ENCODE results near the gene CIAO3.
"Not testable (repeated sequence)": the region's sequence is repeated elsewhere in the genome, so short reads cannot be mapped to it uniquely, and the experiment has no call there.

The CIAO3 gene

DNA sequence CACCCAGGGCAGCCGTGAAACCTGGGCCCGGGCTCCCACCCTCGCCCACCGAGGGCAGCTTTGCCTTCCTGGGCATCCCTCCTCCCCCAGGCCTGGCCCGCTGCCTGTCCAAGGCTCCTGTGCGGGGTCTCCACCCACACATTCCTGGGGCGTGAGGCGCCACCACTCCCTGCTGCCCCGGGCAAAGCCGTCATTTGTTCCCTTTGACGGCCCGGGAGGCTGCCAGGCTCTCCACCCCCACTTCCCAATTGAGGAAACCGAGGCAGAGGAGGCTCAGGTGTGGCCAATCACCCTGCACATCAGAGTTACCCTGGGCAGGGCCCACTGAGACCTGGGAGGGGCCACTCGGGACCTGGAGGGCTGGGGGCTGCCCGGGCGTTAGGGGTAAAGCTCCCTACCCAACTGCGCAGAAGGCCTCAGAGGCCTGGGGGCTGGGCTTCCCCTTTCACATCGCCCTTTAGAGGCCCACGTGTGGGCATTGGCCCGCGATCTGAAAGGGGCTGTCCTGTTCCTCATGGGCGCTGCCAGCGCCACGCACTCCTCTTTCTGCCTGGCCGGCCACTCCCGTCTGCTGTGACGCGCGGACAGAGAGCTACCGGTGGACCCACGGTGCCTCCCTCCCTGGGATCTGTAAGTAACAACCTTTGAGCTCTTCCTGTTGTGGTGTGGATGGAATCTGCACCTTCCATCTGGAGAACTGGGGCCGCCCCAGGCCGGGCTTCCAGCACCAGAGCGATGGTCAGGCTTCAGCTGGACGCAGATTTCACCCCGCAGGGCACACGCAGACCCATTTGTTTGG, 19.9 kb upstream of the CIAO3 start, which contains the start of gene MSLN:
MSLN (plus strand) TSS at position 190 of the 799 bp plus-strand sequence. CDS start 1,947 bp downstream, outside the sequence.
- Histone ChIP-seq H2AFZ (ENCODE audit: low read depth, low read length) (no peak within 1 kb of the TSS), H3K4me1 (ENCODE audit: insufficient read depth, low read length) (peaks cover 3% of the 10 kb centered on the region), H3K27me3 (ENCODE audit: insufficient read depth, low read length) (no peaks in the 10 kb centered on the region), H3K36me3 (ENCODE audit: insufficient read depth, low read length) (no peaks in the 10 kb centered on the region), H3K9me3 (ENCODE audit: low read length) (peaks cover 2% of the 10 kb centered on the region), H3K4me3 (ENCODE audit: low read length) (no peak within 1 kb of the TSS)

DNA sequence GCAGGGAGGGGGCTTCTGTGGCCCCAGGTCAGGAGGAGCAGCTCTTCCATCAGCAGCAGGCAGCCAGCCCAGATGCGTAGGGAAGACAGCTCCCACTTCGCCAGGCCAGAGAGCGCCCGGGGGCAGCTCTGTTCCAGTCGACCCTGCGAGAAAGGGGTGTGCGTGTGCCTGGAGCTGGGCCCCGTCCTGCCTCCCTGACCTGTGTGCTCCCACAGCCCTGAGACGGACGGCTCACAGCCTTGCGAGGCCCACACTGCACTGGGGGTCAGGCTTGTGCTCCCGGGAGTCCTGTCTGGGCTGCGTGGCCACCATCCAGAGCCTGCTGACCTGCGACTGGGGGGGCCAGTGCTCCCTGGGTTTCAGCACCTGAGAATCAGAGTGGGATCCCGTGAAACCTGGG, 19.3 kb upstream of the CIAO3 start:
- Histone ChIP-seq H3K4me3 (ENCODE audit: low read length) (no peak overlapping the region), H3K36me3 (ENCODE audit: insufficient read depth, low read length) (no peaks in the 10 kb centered on the region), H2AFZ (ENCODE audit: low read depth, low read length) (no peak overlapping the region), H3K9me3 (ENCODE audit: low read length) (peaks cover 2% of the 10 kb centered on the region), H3K27me3 (ENCODE audit: insufficient read depth, low read length) (no peaks in the 10 kb centered on the region), H3K4me1 (ENCODE audit: insufficient read depth, low read length) (peaks cover 3% of the 10 kb centered on the region)

DNA sequence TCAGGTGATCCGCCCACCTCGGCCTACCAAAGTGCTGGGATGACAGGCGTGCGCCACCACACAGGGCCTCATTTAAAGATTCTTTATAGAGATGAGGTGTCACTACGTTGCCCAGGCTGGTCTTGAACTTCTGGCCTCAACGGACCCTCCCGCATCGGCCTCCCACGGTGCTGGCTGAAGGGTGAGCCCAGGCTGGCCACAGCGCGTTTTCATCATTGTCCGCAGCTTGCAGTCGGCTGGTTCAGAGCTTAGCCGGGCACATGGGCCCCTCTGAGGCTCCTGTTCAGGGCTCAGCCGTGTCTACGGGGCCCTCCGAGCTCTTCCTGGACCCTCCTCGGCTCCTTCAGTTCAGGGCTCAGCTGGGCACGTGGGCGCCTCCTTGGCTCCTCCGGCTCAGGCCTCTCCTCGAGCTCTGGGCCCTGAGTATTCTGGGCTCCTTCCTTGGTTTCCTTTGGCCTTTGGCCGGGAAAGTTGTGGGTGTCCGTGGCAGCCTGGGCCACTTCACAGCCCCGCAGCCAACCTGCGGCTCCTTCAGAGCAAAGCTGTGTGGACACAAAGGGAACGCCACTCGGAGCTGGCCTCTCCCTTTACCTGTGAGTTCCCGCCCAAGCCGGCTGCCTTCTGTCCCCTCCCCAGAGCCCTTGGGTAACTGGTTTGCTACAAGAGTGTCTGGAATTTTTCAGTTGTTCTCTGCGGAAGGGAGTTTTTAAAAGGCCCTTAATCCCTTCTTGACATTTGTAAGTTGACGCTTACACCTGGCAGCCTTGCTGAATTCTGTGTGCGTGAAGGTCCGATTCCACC, 18.5 kb upstream of the CIAO3 start:
- Histone ChIP-seq H3K4me1 (ENCODE audit: insufficient read depth, low read length) (peaks cover 3% of the 10 kb centered on the region), H3K27me3 (ENCODE audit: insufficient read depth, low read length) (no peaks in the 10 kb centered on the region), H3K36me3 (ENCODE audit: insufficient read depth, low read length) (no peaks in the 10 kb centered on the region), H3K4me3 (ENCODE audit: low read length) (no peak overlapping the region), H2AFZ (ENCODE audit: low read depth, low read length) (no peak overlapping the region), H3K9me3 (ENCODE audit: low read length) (peaks cover 2% of the 10 kb centered on the region)

DNA sequence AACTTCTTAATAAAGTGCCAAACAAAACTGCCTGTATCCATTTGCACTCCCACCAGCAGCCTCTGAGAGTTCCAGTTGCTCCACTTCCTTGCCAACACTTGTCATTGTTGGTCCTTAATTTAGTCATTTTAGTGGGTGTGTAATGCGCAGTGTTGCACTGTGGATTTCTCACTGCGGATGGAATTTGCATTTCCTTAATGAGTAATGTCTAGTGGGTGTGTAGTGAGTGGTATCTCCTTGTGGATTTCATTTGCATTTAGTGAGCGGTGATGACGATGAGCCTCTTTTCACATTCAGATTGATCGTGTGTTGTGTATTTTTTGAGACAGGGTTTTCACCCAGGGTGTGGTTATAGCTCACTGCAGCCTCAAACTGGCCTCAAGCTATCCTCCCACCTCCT, 15.6 kb upstream of the CIAO3 start:
- H3K4me1 ChIP-seq (ENCODE audit: insufficient read depth, low read length): peaks cover 15% of the 10 kb centered on the region
- peaks cover 2% of the 10 kb centered on the region for H3K9me3 ChIP-seq (ENCODE audit: low read length)
- no peaks in the 10 kb centered on the region for H3K36me3 ChIP-seq (ENCODE audit: insufficient read depth, low read length)
- no peak overlapping the region for H2AFZ ChIP-seq (ENCODE audit: low read depth, low read length)
- H3K27me3 ChIP-seq (ENCODE audit: insufficient read depth, low read length): no peaks in the 10 kb centered on the region
- H3K4me3 ChIP-seq (ENCODE audit: low read length): no peak overlapping the region

DNA sequence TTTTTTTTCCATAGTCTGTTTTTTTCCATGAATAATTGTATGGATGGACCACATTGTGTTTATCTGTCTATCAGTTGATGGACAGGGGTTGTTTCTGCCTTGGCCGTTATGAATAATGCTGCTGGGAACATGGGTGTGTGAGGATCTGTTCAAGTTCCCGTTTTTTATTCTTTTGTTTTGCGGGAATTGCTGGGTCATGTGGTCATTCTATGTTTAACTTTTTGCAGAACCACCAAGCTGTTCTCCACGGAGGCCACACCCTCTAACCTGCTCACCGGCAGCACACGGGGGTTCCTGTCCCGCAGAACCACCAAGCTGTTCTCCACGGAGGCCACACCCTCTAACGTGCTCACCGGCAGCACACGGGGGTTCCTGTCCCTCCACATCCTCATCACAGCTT, 13.9 kb upstream of the CIAO3 start:
- Histone ChIP-seq H3K36me3 (ENCODE audit: insufficient read depth, low read length) (no peaks in the 10 kb centered on the region), H2AFZ (ENCODE audit: low read depth, low read length) (no peak overlapping the region), H3K4me1 (ENCODE audit: insufficient read depth, low read length) (peaks cover 24% of the 10 kb centered on the region), H3K9me3 (ENCODE audit: low read length) (peaks cover 2% of the 10 kb centered on the region), H3K4me3 (ENCODE audit: low read length) (no peak overlapping the region), H3K27me3 (ENCODE audit: insufficient read depth, low read length) (no peaks in the 10 kb centered on the region)

DNA sequence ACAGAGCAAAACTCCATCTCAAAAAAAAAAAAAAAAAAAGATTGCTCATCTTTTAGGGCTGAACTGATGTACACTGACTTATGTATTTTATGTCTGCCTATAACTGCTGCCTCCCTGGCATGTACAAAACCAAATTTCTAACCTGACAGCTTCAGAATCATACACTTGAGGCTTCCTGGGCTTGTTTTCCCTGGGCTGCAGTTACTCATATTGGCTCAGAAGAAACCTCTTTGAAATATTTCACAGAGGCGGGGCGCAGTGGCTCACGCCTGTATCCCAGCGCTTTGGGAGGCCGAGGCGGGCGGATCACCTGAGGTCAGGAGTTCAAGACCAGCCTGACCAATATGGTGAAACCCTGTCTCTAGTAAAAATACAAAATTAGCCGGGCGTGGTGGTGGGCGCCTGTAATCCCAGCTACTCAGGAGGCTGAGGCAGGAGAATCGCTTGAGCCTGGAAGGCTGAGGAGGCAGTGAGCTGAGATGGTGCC, 13.4 kb upstream of the CIAO3 start:
- not testable (repeated sequence) for H3K4me3 ChIP-seq (ENCODE audit: low read length); H2AFZ ChIP-seq (ENCODE audit: low read depth, low read length); H3K27me3 ChIP-seq (ENCODE audit: insufficient read depth, low read length); H3K36me3 ChIP-seq (ENCODE audit: insufficient read depth, low read length); H3K9me3 ChIP-seq (ENCODE audit: low read length)
- peaks cover 24% of the 10 kb centered on the region for H3K4me1 ChIP-seq (ENCODE audit: insufficient read depth, low read length)

- H3K9me3 ChIP-seq (ENCODE audit: low read length): peaks cover 2% of the 10 kb centered on the region
- no peaks in the 10 kb centered on the region for H3K27me3 ChIP-seq (ENCODE audit: insufficient read depth, low read length)
- H3K4me3 ChIP-seq (ENCODE audit: low read length): no peak overlapping the region
- H2AFZ ChIP-seq (ENCODE audit: low read depth, low read length): no peak overlapping the region
- H3K36me3 ChIP-seq (ENCODE audit: insufficient read depth, low read length): no peaks in the 10 kb centered on the region
- H3K4me1 ChIP-seq (ENCODE audit: insufficient read depth, low read length): peaks cover 24% of the 10 kb centered on the region
These were observed 11.2 kb upstream of the CIAO3 start for GRCh38 chr16:752007-752312.

- Histone ChIP-seq H3K9me3 (ENCODE audit: low read length) (no peaks in the 10 kb centered on the region), H2AFZ (ENCODE audit: low read depth, low read length) (no peak overlapping the region), H3K4me3 (ENCODE audit: low read length) (no peak overlapping the region), H3K36me3 (ENCODE audit: insufficient read depth, low read length) (no peaks in the 10 kb centered on the region), H3K27me3 (ENCODE audit: insufficient read depth, low read length) (no peaks in the 10 kb centered on the region), H3K4me1 (ENCODE audit: insufficient read depth, low read length) (peaks cover 24% of the 10 kb centered on the region)
These were observed 10.6 kb upstream of the CIAO3 start for GRCh38 chr16:751152-752006.

DNA sequence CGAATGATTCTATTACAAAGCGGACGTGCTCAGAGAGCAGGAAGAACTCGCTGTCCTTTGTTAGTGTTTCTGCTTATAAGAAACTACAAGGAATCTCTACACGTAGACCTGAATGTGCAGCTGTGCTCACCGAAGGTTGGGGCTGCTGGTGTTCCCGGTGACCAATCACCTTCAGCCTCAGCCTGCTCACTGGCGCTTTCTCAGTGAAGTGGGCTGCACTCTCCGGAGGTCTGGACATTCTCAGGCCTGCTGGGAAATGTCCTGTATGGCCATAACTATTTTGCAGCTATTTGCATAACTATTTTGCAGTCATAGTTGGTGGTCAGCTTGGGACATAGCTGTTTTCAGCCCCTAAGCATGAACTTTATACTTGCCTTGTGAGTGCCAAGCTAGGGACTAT, 9.7 kb upstream of the CIAO3 start:
- Histone ChIP-seq H2AFZ (ENCODE audit: low read depth, low read length) (no peak overlapping the region), H3K27me3 (ENCODE audit: insufficient read depth, low read length) (no peaks in the 10 kb centered on the region), H3K9me3 (ENCODE audit: low read length) (no peaks in the 10 kb centered on the region), H3K36me3 (ENCODE audit: insufficient read depth, low read length) (no peaks in the 10 kb centered on the region), H3K4me3 (ENCODE audit: low read length) (no peak overlapping the region), H3K4me1 (ENCODE audit: insufficient read depth, low read length) (peaks cover 24% of the 10 kb centered on the region)

- Histone ChIP-seq H3K9me3 (ENCODE audit: low read length) (no peaks in the 10 kb centered on the region), H3K4me3 (ENCODE audit: low read length) (no peak overlapping the region), H2AFZ (ENCODE audit: low read depth, low read length) (no peak overlapping the region), H3K36me3 (ENCODE audit: insufficient read depth, low read length) (no peaks in the 10 kb centered on the region), H3K4me1 (ENCODE audit: insufficient read depth, low read length) (peaks cover 24% of the 10 kb centered on the region), H3K27me3 (ENCODE audit: insufficient read depth, low read length) (no peaks in the 10 kb centered on the region)
These were observed 8.2 kb upstream of the CIAO3 start for GRCh38 chr16:749010-749409.

- H3K4me3 ChIP-seq (ENCODE audit: low read length): no peak overlapping the region
- H2AFZ ChIP-seq (ENCODE audit: low read depth, low read length): no peak overlapping the region
- no peaks in the 10 kb centered on the region for H3K9me3 ChIP-seq (ENCODE audit: low read length)
- H3K36me3 ChIP-seq (ENCODE audit: insufficient read depth, low read length): no peaks in the 10 kb centered on the region
- H3K27me3 ChIP-seq (ENCODE audit: insufficient read depth, low read length): no peaks in the 10 kb centered on the region
- H3K4me1 ChIP-seq (ENCODE audit: insufficient read depth, low read length): peaks cover 24% of the 10 kb centered on the region
These were observed 7.4 kb upstream of the CIAO3 start for GRCh38 chr16:747978-748746.

GRCh38 chr16:746637-747036, 5.8 kb upstream of the CIAO3 start:
- no peaks in the 10 kb centered on the region for H3K36me3 ChIP-seq (ENCODE audit: insufficient read depth, low read length)
- H3K4me1 ChIP-seq (ENCODE audit: insufficient read depth, low read length): peaks cover 15% of the 10 kb centered on the region
- no peak overlapping the region for H2AFZ ChIP-seq (ENCODE audit: low read depth, low read length)
- H3K9me3 ChIP-seq (ENCODE audit: low read length): no peaks in the 10 kb centered on the region
- no peak overlapping the region for H3K4me3 ChIP-seq (ENCODE audit: low read length)
- H3K27me3 ChIP-seq (ENCODE audit: insufficient read depth, low read length): no peaks in the 10 kb centered on the region
